IPS-20b (cell line): ENCODE results near the gene SAP130.

ENCODE experiments used
- H3K27ac ChIP-seq: one replicate; pipeline ENCODE4 v1.5.1; 2013; ENCODE audit warnings: low read length
- H3K27me3 ChIP-seq: 2 replicates; pipeline ENCODE4 v1.6.1; 2013; ENCODE audit warnings: mild to moderate bottlenecking, low read length, inconsistent platforms; ENCODE audit not compliant: insufficient read depth
- H3K36me3 ChIP-seq: 2 replicates; pipeline ENCODE4 v1.6.1; 2013; ENCODE audit warnings: low read depth, mild to moderate bottlenecking, inconsistent platforms, low read length, moderate library complexity; ENCODE audit not compliant: insufficient read depth
- H3K4me1 ChIP-seq: 2 replicates; pipeline ENCODE4 v1.6.1; 2013; ENCODE audit warnings: mild to moderate bottlenecking, control low read depth, inconsistent platforms, low read length, moderate library complexity; ENCODE audit not compliant: insufficient read depth
- H3K4me3 ChIP-seq: 2 replicates; pipeline ENCODE4 v1.5.1; 2013; ENCODE audit warnings: mild to moderate bottlenecking, low read length, inconsistent platforms
- H3K9ac ChIP-seq: 2 replicates; pipeline ENCODE4 v1.6.1; 2013; ENCODE audit warnings: low read depth, mild to moderate bottlenecking, inconsistent platforms, low read length, moderate library complexity
- H3K9me3 ChIP-seq: 2 replicates; pipeline ENCODE4 v1.6.1; 2013; ENCODE audit warnings: mild to moderate bottlenecking, low read depth, low read length, inconsistent platforms; ENCODE audit not compliant: insufficient read depth

SAP130 gene

DNA sequence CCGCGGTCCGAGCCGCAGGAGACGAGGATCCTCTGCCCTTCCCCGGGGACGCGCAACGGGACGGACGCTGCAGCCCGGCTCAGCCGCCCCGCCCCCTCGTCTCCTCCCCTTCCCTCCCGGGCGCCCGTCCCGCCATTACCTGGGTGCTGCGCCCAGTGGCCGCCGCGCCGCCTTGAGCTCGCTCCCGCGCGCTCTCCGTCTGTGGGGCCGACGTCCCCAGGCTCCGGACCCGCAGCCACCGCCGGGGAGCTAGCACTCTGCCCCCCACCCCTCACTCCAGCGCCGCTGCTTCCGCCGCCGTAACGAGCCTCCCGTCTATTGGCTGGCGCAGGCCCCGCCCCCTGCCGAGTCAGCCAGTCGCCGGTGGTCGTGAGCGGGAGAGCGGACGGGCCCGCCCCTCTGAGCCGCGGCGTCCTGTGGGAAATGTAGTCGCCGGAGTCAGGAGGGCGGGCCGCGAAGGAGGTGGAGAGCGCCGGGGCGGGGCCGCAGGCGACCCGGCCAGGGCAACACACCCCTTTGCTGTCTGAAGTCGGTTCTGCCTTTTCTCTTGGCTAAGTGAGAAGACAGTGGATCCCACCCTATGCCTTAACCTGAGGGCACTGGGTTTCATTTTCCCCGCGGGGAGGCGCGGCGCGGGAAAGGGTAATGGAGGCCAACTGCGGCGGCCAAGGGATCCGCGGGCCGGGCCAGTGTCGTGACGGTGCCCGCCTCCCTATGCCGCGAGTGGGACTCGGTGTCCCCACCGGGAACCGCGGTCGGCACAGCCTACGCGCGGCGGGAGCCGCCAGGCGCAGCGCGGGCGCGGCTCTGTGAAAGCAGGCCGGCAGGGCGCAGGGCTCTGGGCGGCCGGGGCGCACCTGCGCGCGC, at the start of gene SAP130:
SAP130 (minus strand) TSS at position 259 of the 867 bp plus-strand sequence. CDS start 1,767 bp downstream, outside the sequence.
- H3K27ac ChIP-seq, result no peak within 1 kb of the TSS

DNA sequence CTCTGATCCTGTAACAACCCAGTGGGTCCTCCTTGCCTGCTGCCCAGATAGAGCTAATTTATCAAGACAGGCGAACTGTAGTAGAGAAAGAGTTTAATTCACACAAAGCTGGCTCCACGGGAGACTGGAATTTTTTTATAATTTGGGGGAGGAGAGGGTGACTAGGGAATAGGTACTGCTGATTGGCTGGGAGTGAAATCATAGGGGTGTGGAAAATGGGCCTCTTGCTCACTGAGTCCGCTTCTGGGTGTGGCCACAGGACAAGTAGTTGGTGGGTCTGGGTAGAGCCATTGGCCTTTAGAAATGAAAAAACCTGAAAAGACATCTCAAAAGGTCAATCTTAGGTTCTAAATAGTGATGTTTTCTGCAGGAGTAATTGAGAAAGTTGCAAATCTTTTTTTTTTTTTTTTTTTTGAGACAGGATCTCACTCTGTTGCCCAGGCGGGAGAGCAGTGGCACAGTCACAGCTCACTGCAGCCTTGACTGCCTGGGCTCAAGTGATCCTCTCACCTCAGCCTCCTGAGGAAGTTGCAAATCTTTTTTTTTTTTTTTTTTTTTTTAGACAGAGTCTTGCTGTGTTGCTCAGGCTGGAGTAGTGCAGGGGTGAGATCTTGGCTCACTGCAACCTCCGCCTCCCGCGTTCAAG, 48.7 kb upstream of the SAP130 start:
- no peak overlapping the region for H3K27ac ChIP-seq
- no peak overlapping the region for H3K4me3 ChIP-seq
- H3K27me3 ChIP-seq, result no peaks in the 10 kb centered on the region
- no peaks in the 10 kb centered on the region for H3K36me3 ChIP-seq
- no peaks in the 10 kb centered on the region for H3K9me3 ChIP-seq
- H3K9ac ChIP-seq, result no peak overlapping the region
- H3K4me1 ChIP-seq, result no peaks in the 10 kb centered on the region

More for the DNA sequence above, at the start of gene SAP130:
- peaks cover 23% of the 10 kb centered on the region for H3K27me3 ChIP-seq
- H3K36me3 ChIP-seq, result peaks cover 15% of the 10 kb centered on the region
- H3K9ac ChIP-seq, result peak within 1 kb of the TSS; percentile 79; the same call in 1 of the 2 replicates
- peak within 1 kb of the TSS; percentile 83 for H3K4me3 ChIP-seq
- H3K9me3 ChIP-seq, result peaks cover 17% of the 10 kb centered on the region
- peaks cover 7% of the 10 kb centered on the region; the same call in 1 of the 2 replicates for H3K4me1 ChIP-seq

DNA sequence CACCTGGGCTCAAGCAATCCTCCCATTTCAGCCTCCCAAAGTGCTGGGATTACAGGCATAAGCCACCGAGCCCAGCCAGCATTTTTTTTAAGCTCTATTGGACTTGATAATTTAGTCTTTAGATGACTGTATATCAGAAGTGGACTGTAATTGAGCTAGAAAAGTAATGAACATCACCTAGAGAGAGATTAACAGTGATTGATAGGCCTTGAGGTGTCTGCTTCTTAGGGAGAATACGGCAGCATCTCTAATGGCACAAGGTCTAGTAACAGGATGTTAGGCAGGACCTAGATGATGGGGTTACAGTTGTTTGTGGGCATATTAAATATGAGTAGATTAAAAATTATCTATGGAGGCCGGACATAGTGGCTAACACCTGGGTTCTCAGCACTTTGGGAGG, 45.4 kb upstream of the SAP130 start:
- Histone ChIP-seq H3K4me1 (no peaks in the 10 kb centered on the region), H3K9me3 (no peaks in the 10 kb centered on the region), H3K4me3 (no peak overlapping the region), H3K9ac (no peak overlapping the region), H3K27me3 (no peaks in the 10 kb centered on the region), H3K27ac (no peak overlapping the region), H3K36me3 (no peaks in the 10 kb centered on the region)

DNA sequence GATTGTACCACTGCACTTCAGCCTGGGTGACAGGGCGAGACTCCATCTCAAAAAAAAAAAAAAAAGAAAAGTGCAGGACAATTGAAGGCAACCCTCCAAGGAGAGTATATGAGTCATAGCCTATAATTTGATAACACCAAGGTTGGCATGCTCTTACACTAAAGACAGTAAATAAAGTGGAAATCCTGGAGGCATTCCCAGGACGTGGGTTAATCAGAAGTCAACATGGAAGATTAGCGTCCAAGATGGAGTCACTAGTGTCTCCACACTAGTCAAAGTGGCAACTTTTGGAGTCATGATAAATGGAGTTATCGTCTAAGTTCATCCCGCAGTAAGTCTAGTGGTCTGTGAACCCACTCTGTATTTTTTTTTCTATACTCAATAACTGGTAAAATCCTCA, 41.9 kb upstream of the SAP130 start:
- H3K27ac ChIP-seq, result no peak overlapping the region
- H3K4me3 ChIP-seq, result no peak overlapping the region
- H3K27me3 ChIP-seq, result no peaks in the 10 kb centered on the region
- no peaks in the 10 kb centered on the region for H3K4me1 ChIP-seq
- H3K9ac ChIP-seq, result no peak overlapping the region
- no peaks in the 10 kb centered on the region for H3K9me3 ChIP-seq
- H3K36me3 ChIP-seq, result no peaks in the 10 kb centered on the region

DNA sequence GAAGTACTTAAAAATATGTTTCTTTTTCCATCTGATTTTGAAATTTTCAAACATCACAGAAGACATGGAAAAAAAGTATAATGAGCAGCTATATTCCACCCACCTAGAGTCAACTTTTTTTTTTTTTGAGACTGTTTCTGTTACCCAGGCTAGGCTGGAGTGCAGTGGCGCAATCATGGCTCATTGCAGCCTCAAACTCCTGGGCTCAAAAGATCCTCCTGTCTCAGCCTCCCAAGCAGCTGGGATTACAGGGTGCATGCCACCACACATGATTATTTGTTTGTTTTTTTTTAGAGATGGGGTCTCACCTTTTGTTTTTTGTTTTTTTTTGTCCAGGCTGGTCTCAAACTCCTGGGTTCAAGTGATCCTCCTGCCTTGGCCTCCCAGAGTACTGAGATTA, 36.5 kb upstream of the SAP130 start:
- no peaks in the 10 kb centered on the region for H3K4me1 ChIP-seq
- no peaks in the 10 kb centered on the region for H3K9me3 ChIP-seq
- H3K27ac ChIP-seq, result no peak overlapping the region
- no peak overlapping the region for H3K9ac ChIP-seq
- H3K36me3 ChIP-seq, result no peaks in the 10 kb centered on the region
- no peaks in the 10 kb centered on the region for H3K27me3 ChIP-seq
- no peak overlapping the region for H3K4me3 ChIP-seq

DNA sequence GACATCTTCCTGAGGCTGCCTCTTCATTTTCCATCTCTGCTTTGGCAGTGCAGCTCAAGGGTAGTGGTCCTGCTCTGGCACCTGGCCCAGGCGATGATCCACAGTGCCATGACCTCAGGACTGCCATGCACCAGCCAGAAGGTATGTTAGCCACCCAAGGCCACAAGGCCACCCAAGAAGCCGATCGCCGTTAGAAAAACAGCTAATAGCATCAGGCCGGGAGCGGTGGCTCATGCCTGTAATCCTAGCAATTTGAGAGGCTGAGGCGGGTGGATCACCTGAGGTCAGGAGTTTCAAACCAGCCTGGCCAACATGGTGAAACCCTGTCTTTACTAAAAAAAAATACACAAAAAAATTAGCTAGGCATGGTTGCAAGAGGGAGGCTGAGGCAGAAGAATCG, 34.7 kb upstream of the SAP130 start:
- H3K4me3 ChIP-seq, result no peak overlapping the region
- H3K9me3 ChIP-seq, result no peaks in the 10 kb centered on the region
- H3K36me3 ChIP-seq, result no peaks in the 10 kb centered on the region
- H3K9ac ChIP-seq, result no peak overlapping the region
- H3K27ac ChIP-seq, result no peak overlapping the region
- H3K4me1 ChIP-seq, result no peaks in the 10 kb centered on the region
- no peaks in the 10 kb centered on the region for H3K27me3 ChIP-seq

DNA sequence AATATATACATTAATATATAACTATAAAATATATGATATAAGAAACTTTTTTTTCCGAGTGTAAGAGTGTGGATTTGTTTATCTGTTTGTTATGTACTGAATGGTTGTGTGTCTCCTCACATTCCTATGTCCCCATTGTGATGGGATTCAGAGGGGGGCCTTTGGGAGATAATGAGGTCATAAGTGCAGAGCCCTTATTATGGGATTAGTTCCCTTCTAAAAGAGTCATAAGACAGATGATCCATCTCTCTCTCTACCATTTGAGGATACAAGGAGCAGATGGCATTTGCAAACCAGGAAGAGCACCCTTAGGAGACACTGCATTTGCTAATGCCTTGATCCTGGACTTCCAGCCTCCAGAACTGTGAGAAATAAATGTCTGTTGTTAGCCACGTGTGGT, 30.3 kb upstream of the SAP130 start:
- no peaks in the 10 kb centered on the region for H3K9me3 ChIP-seq
- no peak overlapping the region for H3K27ac ChIP-seq

DNA sequence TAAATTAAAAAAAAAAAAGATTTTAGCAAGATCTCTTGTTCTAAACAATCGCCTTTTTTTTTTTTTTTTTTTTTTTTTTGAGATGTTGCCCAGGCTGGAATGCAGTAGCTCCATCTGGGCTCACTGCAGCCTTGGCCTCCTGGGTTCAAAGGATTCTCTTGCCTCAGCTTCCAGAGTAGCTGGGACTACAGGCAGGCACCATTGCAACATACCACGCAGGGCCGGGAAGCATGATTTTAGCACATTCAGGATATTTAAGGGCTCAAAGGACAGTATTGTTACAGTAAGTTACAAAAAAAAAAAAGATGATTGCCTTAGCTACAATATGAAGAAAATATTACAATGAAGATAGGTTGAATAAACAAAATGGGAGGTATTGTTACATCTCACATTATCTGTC, 29.5 kb upstream of the SAP130 start:
- no peak overlapping the region for H3K4me3 ChIP-seq
- no peak overlapping the region for H3K9ac ChIP-seq
- no peaks in the 10 kb centered on the region for H3K27me3 ChIP-seq
- H3K36me3 ChIP-seq, result no peaks in the 10 kb centered on the region
- H3K9me3 ChIP-seq, result no peaks in the 10 kb centered on the region
- H3K4me1 ChIP-seq, result no peaks in the 10 kb centered on the region
- no peak overlapping the region for H3K27ac ChIP-seq

More for the DNA sequence above, 30.3 kb upstream of the SAP130 start:
- Histone ChIP-seq H3K9ac (no peak overlapping the region), H3K27me3 (no peaks in the 10 kb centered on the region), H3K36me3 (no peaks in the 10 kb centered on the region), H3K4me1 (no peaks in the 10 kb centered on the region), H3K4me3 (no peak overlapping the region)

DNA sequence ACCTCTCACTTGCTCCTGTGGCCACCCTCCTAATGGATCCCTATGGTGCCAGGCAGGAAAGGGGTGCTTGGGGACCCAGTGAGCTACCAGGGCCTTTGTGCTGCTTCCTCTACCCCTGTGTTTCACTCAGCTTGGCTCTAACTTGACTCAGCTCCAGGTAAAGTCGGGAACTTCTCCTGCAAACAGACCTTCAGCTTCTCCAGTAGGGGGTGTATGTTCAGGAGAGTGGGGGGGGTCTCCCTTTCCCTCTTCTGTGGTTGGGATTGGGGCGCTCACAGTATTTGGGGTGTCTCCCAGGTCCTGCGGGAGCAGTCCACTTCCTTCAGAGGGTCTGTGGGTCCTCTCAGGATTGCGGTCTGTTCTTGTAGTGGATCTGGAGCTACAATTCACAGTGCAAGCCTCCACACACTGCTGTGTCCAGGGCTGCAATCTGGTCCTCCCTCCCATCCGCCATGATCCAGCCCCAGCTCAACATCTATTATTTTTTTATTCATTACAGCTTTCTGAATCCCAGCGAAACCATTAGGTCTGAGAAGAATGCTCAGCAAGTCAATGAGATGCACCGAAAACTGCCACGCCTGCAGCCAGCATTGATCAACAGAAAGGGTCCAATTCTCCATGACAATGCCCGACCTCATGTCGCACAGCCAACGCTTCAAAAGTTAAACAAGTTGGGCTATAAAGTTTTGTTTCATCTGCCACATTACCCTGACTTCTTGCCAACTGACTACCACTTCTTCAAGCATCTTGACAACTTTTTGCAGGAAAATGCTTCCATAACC, 26.4 kb upstream of the SAP130 start:
- Histone ChIP-seq H3K27ac (no peak overlapping the region), H3K4me1 (no peaks in the 10 kb centered on the region), H3K9ac (no peak overlapping the region), H3K4me3 (no peak overlapping the region), H3K27me3 (no peaks in the 10 kb centered on the region), H3K9me3 (no peaks in the 10 kb centered on the region), H3K36me3 (no peaks in the 10 kb centered on the region)

DNA sequence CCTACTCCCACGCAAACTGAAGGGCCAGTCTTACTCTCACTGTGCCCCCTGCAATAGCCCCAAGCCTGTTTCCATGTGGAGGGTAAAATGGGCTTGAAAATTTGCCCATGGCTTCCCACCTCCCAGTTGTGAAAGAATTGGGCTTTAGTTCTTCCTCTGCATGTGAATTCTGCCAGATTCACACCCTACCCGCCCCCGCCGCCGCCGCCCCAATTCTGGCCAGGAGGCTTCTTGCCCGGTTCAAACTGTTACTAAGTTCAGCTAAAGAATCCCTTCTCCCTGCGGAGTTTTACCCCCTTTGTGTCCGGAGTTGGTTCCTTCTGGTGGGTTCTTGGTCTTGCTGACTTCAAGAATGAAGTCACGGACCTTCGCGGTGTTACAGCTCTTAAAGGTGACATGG, 25.5 kb upstream of the SAP130 start:
- H3K4me1 ChIP-seq, result no peaks in the 10 kb centered on the region
- H3K9me3 ChIP-seq, result no peaks in the 10 kb centered on the region
- no peaks in the 10 kb centered on the region for H3K27me3 ChIP-seq
- H3K4me3 ChIP-seq, result no peak overlapping the region
- no peak overlapping the region for H3K9ac ChIP-seq
- H3K36me3 ChIP-seq, result no peaks in the 10 kb centered on the region
- no peak overlapping the region for H3K27ac ChIP-seq

DNA sequence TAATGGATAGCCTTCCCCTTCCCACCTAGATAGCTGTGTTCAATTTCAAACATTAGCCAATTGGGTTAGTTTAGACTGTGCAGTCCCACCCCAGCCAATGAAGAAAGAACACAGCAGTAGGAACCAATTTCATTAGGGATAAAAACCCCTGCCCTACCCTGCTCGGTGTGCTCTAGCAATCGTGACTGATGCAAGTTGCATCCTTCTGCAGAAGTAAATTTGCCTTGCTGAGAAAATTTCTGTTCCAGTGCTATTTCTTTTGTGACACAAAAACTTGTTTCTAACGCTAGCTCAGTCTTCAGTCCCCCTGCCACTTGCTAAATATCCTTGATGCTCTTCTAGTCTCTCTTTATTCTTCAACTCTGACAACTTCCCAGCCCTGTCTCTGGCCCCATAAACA, 15.2 kb upstream of the SAP130 start:
- no peak overlapping the region for H3K9ac ChIP-seq
- H3K4me3 ChIP-seq, result no peak overlapping the region
- H3K27ac ChIP-seq, result no peak overlapping the region
- no peaks in the 10 kb centered on the region for H3K4me1 ChIP-seq
- no peaks in the 10 kb centered on the region for H3K36me3 ChIP-seq
- H3K9me3 ChIP-seq, result peaks cover 40% of the 10 kb centered on the region
- H3K27me3 ChIP-seq, result no peaks in the 10 kb centered on the region
